ENCODE results near the gene MARCHF5.
A peak's percentile ranks its signal among the peaks of the same experiment; 100 is the strongest.
"Not testable (repeated sequence)": the region's sequence is repeated elsewhere in the genome, so short reads cannot be mapped to it uniquely, and the experiment has no call there.

MARCHF5 gene

DNA sequence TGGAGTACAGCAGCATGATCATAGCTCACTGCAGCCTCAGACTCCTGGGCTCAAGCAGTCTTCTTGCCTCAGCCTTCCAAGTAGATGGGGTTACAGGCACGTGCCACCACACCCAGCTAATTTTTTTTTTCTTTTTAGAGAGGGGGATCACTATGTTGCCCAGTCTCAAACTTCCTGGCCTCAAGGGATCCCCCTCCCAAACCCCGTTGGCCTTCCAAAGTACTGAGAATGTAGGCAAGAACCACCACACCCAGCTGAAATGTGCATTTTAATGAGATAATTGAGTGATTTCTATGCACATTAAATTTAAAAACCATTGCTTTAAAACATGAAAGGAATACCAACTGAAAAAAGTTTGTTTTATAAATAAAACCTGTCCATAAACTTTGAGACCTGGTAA is 25.6 kb downstream of the MARCHF5 start:
- no peak overlapping the region for H3K27ac Mint-ChIP-seq (ENCODE audit: low read depth)
- no peaks in the 10 kb centered on the region for H3K27me3 Mint-ChIP-seq
- no peak for DNase-seq (ENCODE audit: low spot score in 2 of 2)
- ATAC-seq (replicated peaks; ENCODE audit: extremely low read depth, poor library complexity, severe bottlenecking): no peak
- no peak overlapping the region for H3K4me3 Mint-ChIP-seq
- H3K9me3 Mint-ChIP-seq: no peaks in the 10 kb centered on the region
- H3K4me1 Mint-ChIP-seq: peaks cover 6% of the 10 kb centered on the region
- peaks cover 30% of the 10 kb centered on the region for H3K36me3 Mint-ChIP-seq (ENCODE audit: insufficient read depth)

DNA sequence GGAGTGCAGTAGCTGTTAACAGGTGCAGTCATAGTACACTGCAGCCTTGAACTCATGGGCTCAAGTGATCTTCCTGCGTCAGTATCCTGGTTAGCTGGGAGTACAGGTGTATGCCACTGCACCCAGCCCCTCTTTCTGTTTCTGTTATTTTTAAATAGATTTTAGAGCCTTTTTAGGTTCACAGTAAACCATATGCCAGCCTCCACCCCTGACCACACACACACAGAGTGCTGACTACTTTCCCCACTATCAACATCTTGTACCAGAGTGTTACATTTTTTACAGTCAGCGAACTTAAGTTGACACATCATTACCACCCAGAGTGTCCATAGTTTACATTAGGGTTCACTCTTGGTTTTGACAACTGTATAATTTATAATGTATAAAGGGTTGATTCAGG is 32.1 kb downstream of the MARCHF5 start:
- H3K27ac Mint-ChIP-seq (ENCODE audit: low read depth): peak overlapping the region; percentile 9
- no peak overlapping the region for H3K4me3 Mint-ChIP-seq
- H3K9me3 Mint-ChIP-seq: no peaks in the 10 kb centered on the region
- peaks cover 13% of the 10 kb centered on the region for H3K36me3 Mint-ChIP-seq (ENCODE audit: insufficient read depth)
- peaks cover 27% of the 10 kb centered on the region for H3K4me1 Mint-ChIP-seq
- no peak for DNase-seq (ENCODE audit: low spot score in 2 of 2)
- peak; percentile 60 for ATAC-seq (replicated peaks; ENCODE audit: extremely low read depth, poor library complexity, severe bottlenecking)
- no peaks in the 10 kb centered on the region for H3K27me3 Mint-ChIP-seq

DNA sequence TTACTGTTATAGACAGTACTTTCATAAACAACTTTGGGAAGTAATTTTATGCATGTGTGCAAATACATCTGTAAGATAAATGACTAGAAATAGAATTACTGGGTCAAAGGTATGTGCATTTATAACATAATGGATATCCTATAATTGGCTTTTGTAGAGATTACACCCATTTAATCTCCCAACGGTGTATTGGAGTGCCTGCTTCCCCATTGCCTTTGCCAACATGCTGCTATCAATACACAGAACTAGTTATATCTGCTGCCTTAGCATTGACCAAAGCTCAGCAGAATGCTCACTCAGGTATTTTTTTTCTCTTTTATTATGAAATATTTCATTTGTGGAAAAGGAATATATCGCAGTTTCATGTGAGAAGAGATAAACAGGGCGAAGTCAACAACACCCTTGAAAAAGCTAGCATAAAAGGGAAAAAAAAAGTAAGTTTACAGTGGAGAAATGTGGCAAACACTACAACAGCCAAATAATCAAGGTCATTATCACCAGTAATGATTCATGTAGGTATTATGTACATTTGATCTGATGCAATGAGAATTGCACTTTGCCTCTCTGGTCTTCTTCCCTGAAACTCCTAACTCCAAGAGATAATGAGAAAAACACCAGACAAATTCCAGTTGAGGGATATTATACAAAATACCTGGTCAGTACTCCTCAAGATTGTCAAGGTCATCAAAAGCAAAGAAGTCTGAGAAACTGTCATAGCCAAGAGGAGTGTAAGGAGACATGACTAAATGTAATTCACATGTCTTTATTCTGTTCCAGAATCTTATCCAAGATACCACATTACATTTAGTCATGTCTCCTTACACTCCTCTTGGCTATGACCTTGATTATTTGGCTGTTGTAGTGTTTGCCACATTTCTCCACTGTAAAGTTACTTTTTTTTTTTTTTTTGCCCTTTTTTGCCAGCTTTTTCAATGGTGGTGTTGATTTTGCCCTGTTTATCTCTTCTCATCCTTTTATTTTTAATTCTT is 36.8 kb downstream of the MARCHF5 start:
- DNase-seq (ENCODE audit: low spot score in 2 of 2) (no peak), ATAC-seq (replicated peaks; ENCODE audit: extremely low read depth, poor library complexity, severe bottlenecking) (no peak)
- peaks cover 40% of the 10 kb centered on the region for H3K4me1 Mint-ChIP-seq

DNA sequence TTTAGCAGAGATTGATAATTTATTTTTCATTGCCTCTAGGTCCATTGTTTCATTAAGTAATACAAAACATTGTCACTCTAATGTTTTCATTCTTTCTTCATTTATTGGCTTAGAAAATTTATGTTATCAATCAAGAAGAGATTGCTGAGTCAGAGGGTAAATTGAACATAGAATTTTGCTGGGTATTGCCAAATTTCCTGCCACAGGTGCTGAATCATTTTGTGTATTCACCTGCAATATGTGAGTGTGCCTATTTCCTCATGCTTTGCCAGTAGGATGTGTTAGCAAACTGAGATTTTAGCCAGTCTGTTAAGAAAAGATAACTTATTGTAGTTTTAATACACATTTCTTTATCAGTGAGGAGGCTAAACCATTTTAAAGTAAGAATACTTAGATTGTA is 38.0 kb downstream of the MARCHF5 start:
- H3K4me1 Mint-ChIP-seq: peaks cover 30% of the 10 kb centered on the region
- DNase-seq (ENCODE audit: low spot score in 2 of 2) (no peak), ATAC-seq (replicated peaks; ENCODE audit: extremely low read depth, poor library complexity, severe bottlenecking) (no peak)
- no peak overlapping the region for H3K4me3 Mint-ChIP-seq
- no peaks in the 10 kb centered on the region for H3K9me3 Mint-ChIP-seq
- H3K27me3 Mint-ChIP-seq: no peaks in the 10 kb centered on the region
- peaks cover 3% of the 10 kb centered on the region for H3K36me3 Mint-ChIP-seq (ENCODE audit: insufficient read depth)
- no peak overlapping the region for H3K27ac Mint-ChIP-seq (ENCODE audit: low read depth)

More for the DNA sequence above, 36.8 kb downstream of the MARCHF5 start:
- Mint-ChIP-seq H3K36me3 (ENCODE audit: insufficient read depth) (peaks cover 3% of the 10 kb centered on the region), H3K4me3 (no peak overlapping the region), H3K27me3 (no peaks in the 10 kb centered on the region), H3K9me3 (no peaks in the 10 kb centered on the region), H3K27ac (ENCODE audit: low read depth) (peak overlapping the region; percentile 72)

DNA sequence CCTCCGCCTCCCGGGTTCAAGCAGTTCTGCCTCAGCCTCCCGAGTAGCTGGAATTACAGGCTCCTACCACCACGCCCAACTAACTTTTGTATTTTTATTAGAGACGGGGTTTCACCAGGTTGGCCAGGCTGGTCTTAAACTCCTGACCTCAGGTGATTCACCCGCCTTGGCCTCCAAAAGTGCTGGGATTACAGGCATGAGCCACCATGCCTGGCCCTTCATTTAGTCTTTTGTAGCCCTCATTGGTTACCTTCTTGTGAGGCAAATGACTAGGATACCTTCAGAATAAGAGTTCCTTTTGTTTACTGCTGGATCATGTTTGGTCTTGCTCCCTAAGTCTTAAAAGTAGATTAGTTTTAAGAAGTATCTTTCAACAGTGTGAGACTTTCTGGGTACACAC is 39.0 kb downstream of the MARCHF5 start:
- not testable (repeated sequence) for H3K9me3 Mint-ChIP-seq; ATAC-seq (replicated peaks; ENCODE audit: extremely low read depth, poor library complexity, severe bottlenecking); DNase-seq (ENCODE audit: low spot score in 2 of 2); H3K4me3 Mint-ChIP-seq; H3K36me3 Mint-ChIP-seq (ENCODE audit: insufficient read depth); H3K27ac Mint-ChIP-seq (ENCODE audit: low read depth); H3K27me3 Mint-ChIP-seq
- H3K4me1 Mint-ChIP-seq: peaks cover 30% of the 10 kb centered on the region

DNA sequence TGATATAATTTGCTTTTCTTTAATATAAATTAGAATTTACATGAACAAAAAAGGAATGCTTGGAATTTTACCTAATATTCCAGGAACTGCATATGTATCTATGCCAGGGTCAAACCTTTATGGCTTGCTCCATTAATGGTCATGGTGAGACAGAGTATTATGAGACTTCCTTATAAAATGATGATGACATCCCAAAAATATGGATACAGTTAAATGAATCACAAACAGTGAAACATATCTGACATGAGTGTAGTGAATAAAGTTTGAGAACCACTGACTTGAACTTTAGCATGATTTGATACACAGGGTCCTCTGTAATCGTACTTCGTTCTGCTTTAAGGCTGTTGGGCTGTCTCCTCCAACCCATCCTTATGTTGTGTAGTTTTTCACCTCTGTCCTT is 51.8 kb downstream of the MARCHF5 start:
- H3K27ac Mint-ChIP-seq (ENCODE audit: low read depth): no peak overlapping the region
- peaks cover 6% of the 10 kb centered on the region for H3K4me1 Mint-ChIP-seq
- no peak for DNase-seq (ENCODE audit: low spot score in 2 of 2)
- no peak overlapping the region for H3K4me3 Mint-ChIP-seq
- peaks cover 36% of the 10 kb centered on the region for H3K36me3 Mint-ChIP-seq (ENCODE audit: insufficient read depth)
- H3K9me3 Mint-ChIP-seq: no peaks in the 10 kb centered on the region
- H3K27me3 Mint-ChIP-seq: no peaks in the 10 kb centered on the region
- ATAC-seq (replicated peaks; ENCODE audit: extremely low read depth, poor library complexity, severe bottlenecking): no peak

DNA sequence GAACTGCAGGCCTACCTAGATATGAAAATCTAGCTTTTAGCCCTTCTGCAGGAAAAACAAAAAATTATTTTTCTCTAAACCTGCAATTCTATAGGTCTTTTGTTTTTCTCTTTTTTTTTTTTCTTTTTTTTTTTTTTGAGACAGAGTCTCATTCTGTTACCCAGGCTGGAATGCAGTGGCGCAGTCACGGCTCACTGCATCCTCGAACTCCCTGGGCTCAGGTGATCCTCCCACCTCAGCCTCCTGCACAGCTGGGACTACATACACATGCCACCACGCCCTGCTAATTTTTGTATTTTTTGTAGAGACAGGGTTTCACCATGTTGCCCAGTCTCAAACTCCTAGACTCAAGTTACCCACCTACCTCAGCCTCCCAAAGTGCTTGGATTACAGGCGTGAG is 54.6 kb downstream of the MARCHF5 start:
- not testable (repeated sequence) for H3K27me3 Mint-ChIP-seq; H3K9me3 Mint-ChIP-seq; H3K27ac Mint-ChIP-seq (ENCODE audit: low read depth); ATAC-seq (replicated peaks; ENCODE audit: extremely low read depth, poor library complexity, severe bottlenecking); H3K4me3 Mint-ChIP-seq; H3K4me1 Mint-ChIP-seq; DNase-seq (ENCODE audit: low spot score in 2 of 2)
- H3K36me3 Mint-ChIP-seq (ENCODE audit: insufficient read depth): peaks cover 43% of the 10 kb centered on the region

DNA sequence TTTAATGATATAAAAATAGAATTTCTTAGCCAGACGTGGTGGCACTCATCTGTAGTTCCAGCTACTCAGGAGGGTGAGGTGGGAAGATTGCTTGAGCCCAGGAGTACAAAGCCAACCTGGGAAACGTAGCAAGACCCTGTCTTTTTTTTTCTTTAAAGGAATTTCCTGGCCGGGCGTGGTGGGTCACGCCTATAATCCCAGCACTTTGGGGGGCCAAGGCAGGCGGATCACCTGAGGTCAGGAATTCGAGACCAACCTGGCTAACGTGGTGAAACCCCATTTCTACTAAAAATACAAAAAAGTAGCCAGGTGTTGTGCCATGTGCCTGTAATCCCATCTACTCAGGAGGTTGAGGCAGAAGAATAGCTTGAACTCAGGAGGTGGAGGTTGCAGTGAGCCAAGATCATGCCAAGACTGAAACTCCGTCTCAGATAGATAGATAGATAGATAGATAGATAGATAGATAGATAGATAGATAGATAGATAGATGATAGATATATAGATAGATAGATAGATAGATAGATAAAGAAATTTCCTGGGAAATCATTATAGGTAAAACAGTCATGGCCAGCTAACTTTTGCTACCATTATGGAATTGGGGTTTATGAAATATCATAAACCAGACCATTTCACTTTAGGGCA is 56.2 kb downstream of the MARCHF5 start:
- not testable (repeated sequence) for DNase-seq (ENCODE audit: low spot score in 2 of 2); H3K9me3 Mint-ChIP-seq; ATAC-seq (replicated peaks; ENCODE audit: extremely low read depth, poor library complexity, severe bottlenecking); H3K4me1 Mint-ChIP-seq; H3K27ac Mint-ChIP-seq (ENCODE audit: low read depth); H3K27me3 Mint-ChIP-seq; H3K4me3 Mint-ChIP-seq
- H3K36me3 Mint-ChIP-seq (ENCODE audit: insufficient read depth): peaks cover 35% of the 10 kb centered on the region

DNA sequence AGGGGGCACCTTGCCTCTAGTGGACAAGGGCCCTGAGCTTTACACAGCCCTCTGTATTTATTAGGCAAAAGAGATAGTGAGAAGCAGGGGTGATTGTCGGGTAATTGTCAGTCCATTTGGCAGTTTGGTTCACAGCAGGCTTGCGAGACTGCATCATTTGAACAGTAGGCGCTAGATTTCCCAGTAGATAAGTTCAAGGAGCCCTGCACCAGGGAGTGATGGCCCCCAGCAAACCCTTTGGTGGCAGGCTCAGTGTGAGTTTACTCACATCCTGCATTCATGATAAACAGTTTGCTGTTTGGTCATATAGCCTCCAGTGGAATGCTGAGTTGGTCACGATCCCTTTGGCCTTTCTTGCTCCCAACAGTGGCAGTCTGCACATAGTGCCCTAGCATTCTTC is 59.4 kb downstream of the MARCHF5 start:
- Mint-ChIP-seq H3K27me3 (no peaks in the 10 kb centered on the region), H3K36me3 (ENCODE audit: insufficient read depth) (peaks cover 24% of the 10 kb centered on the region), H3K4me3 (no peak overlapping the region), H3K27ac (ENCODE audit: low read depth) (no peak overlapping the region), H3K9me3 (no peaks in the 10 kb centered on the region), H3K4me1 (no peaks in the 10 kb centered on the region)
- DNase-seq (ENCODE audit: low spot score in 2 of 2) (no peak), ATAC-seq (replicated peaks; ENCODE audit: extremely low read depth, poor library complexity, severe bottlenecking) (no peak)

DNA sequence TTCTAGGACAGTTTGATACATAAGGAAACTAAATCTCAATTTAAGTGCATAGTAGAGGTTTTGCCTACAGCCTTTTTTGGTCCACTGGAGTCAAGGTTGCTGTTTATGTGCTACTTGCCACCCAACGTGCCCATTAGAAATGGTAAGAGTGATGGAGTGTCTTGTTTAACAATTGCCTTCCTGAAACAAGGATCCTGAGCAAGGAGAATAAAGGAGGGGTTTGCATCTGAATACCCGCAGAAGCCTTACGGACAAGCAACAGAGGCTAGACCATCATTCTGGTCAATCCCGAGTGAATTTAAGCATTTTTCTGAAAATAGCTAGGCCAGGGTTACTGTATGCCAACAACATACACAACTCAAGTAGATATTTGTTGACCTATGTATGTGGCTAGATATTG is 63.6 kb downstream of the MARCHF5 start:
- ATAC-seq (replicated peaks; ENCODE audit: extremely low read depth, poor library complexity, severe bottlenecking) (no peak), DNase-seq (ENCODE audit: low spot score in 2 of 2) (no peak)
- Mint-ChIP-seq H3K4me3 (no peak overlapping the region), H3K27ac (ENCODE audit: low read depth) (no peak overlapping the region), H3K27me3 (peaks cover 5% of the 10 kb centered on the region), H3K9me3 (no peaks in the 10 kb centered on the region), H3K4me1 (no peaks in the 10 kb centered on the region), H3K36me3 (ENCODE audit: insufficient read depth) (peaks cover 2% of the 10 kb centered on the region)

DNA sequence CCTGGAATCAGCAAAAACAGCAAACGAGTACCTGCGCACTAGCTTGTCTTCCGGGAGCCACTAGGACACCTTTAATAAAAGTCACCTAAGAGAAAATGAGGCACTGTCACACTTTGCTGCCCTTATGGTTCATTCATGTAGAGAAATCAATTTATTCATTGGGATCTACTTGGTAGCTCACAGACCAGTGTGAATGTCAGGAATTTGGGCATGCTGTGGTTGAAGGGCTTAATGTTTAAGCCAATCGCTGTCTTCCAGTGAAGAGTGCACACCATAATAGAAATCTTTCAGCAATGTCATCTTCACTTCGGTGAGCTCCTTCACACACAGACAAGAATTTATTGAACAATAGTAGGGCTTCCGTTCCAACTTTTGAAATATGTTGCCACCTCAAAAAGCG is 65.1 kb downstream of the MARCHF5 start:
- no peak overlapping the region for H3K27ac Mint-ChIP-seq (ENCODE audit: low read depth)
- H3K27me3 Mint-ChIP-seq: peaks cover 14% of the 10 kb centered on the region
- no peaks in the 10 kb centered on the region for H3K4me1 Mint-ChIP-seq
- no peak for ATAC-seq (replicated peaks; ENCODE audit: extremely low read depth, poor library complexity, severe bottlenecking)
- no peaks in the 10 kb centered on the region for H3K9me3 Mint-ChIP-seq
- no peak for DNase-seq (ENCODE audit: low spot score in 2 of 2)
- H3K36me3 Mint-ChIP-seq (ENCODE audit: insufficient read depth): peaks cover 2% of the 10 kb centered on the region
- no peak overlapping the region for H3K4me3 Mint-ChIP-seq

DNA sequence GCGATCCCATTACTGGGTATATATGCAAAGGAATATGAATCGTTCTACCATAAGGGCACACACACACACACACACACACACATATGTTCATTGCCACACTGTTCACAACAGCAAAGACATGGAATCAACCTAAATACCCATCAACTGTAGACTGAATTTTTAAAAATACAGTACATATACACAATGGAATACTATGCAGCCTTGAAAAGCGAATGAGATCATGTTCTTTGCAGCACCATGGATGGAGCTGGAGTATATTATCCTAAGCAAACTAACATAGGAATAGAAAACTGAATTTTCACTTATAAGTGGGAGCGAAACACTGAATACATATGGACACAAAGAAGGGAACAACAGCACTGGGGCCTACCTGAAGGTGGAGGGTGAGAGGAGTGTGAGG is 72.5 kb downstream of the MARCHF5 start:
- Mint-ChIP-seq H3K27ac (ENCODE audit: low read depth) (no peak overlapping the region), H3K27me3 (peaks cover 64% of the 10 kb centered on the region)

More for the DNA sequence above, 72.5 kb downstream of the MARCHF5 start:
- Mint-ChIP-seq H3K36me3 (ENCODE audit: insufficient read depth) (peaks cover 1% of the 10 kb centered on the region), H3K4me1 (no peaks in the 10 kb centered on the region), H3K9me3 (no peaks in the 10 kb centered on the region), H3K4me3 (no peak overlapping the region)
- DNase-seq (ENCODE audit: low spot score in 2 of 2): no peak
- no peak for ATAC-seq (replicated peaks; ENCODE audit: extremely low read depth, poor library complexity, severe bottlenecking)

Measured in central memory CD8-positive, alpha-beta T cell (primary cell).